Activated naive CD4-positive, alpha-beta T cell treated with anti-CD3 and anti-CD28 coated beads, Interleukin-2, amount 50 U/mL, for 16 hours (primary cell): Measurements from ENCODE around the gene TET1.
"Not testable (repeated sequence)": the region's sequence is repeated elsewhere in the genome, so short reads cannot be mapped to it uniquely, and the experiment has no call there.

Source experiments
- DNase-seq: peaks from one replicate; pipeline ENCODE4 v3.0.0-alpha.2; 2020

Gene TET1

DNA sequence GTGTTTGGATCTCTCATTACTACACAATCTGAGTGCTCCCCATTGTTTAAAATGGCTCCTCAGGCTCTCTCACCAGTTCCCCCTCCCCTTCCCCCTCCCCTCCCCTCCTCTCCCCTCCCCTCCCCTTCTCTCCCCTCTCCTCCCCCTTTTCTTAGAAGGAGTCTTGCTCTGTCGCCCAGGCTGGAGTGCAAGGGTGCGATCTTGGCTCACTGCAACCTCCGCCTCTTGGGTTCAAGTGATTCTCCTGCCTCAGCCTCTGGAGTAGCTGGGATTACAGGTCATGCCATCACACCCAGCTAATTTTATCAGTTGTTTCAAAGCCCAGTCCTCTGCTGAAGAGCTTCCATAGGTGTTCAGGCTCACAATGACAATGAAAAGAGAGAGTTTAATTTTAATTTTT, 157.3 kb downstream of the TET1 start:
- no peak for DNase-seq

DNA sequence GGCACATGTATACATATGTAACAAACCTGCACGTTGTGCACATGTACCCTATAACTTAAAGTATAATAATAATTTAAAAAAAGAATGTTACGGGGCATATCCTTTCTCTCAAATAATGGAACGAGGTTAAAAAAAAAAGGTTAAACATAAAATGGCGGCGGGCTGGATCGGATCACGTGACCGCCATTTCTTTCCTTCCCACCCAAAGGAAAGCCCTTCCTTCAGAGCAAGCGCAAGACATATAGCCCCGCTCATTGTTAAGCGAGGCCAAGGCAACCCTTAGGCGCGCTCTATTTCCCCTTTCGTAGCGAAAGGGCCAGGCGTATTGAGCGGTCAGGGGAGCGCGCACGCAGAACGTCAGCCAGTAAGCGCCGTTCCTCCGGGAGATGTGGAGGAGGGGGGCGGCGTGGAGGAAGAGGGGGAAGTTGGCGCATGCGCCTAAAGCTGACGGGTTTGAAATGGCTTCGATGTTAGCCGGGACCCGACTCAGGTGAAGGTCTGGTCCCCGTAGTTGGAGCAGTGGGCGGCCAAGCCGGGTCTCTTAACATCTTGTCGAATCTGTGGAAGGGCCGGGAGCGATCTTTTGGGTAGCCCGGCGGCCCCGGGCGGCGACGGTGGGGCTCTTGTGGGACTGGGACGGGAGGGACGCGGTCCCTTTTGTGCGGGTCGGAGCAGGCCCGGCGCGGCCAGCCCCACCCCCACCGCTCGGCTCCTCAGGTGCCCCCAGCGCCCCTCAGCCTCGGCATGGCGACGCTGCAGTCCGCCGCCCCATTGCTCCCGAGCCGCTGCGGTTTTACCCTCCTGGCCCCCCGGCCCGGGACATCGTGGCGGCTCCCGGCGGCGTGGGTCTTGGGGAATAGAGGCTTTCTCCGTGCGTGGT, 160.9 kb downstream of the TET1 start, which contains the start of gene CCAR1:
CCAR1 (plus strand) TSS at position 447 of the 880 bp plus-strand sequence. CDS start 1,266 bp downstream, outside the sequence.
- DNase-seq = peak; percentile 98

GRCh38 chr10:68721673-68722335, 161.7 kb downstream of the TET1 start:
- no peak for DNase-seq

DNA sequence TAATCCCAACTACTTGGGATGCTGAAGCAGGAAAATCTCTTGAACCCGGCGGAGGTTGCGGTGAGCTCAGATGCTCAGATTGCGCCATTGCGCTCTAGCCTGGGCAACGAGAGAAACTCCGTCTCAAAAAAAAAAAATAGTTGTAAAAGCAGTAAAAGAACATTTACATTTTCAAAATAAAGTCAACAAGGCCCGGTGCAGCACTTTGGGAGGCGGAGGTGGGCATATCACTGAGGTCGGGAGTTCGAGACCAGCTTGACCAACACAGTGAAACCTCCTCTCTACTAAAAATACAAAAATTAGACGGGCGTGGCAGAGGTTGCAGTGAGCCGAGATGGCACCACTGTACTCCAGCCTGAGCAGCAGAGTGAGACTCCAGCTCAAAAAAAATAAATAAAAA, 164.9 kb downstream of the TET1 start:
- no peak for DNase-seq

DNA sequence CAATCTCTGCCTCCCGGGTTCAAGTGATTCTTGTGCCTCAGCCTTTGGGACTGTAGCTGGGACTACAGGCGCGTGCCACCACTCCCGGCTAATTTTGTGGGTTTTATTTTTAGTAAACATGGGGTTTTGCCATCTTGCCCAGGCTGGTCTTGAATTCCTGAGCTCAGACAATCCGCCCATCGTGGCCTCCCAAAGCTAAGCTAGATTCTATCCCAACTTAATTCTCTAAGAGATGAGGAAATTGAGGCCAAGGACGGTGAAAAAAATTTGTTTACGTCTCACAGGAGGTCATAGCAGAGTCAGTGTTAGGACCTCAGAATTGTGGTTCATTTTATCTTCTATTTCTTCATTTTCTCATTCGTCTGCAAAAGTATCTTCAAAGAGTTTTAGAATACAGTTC, 167.0 kb downstream of the TET1 start:
- no peak for DNase-seq

- DNase-seq = no peak
These were observed 172.5 kb downstream of the TET1 start for GRCh38 chr10:68732651-68733050.

GRCh38 chr10:68734349-68734748, 174.2 kb downstream of the TET1 start:
- DNase-seq = no peak

DNA sequence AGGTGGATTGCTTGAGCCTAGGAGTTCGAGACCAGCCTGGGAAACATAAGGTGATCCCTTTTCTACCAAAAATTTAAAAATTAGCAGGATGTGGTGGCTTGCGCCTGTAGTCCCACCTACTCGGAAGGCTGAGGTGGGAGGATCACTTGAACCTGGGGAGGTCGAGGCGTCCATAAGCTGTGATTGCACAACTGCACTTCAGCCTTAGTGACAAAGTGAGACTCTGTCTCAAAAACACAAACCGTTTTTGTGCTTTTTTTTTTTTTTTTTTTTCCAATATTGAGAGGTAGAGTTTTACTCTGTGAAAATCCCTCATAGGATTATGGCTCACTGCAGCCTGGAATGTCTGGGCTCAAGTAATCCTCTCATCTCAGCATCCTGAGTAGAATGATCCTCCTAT, 175.0 kb downstream of the TET1 start:
- no peak for DNase-seq

GRCh38 chr10:68735739-68736138, 175.6 kb downstream of the TET1 start:
- DNase-seq = not testable (repeated sequence)

DNA sequence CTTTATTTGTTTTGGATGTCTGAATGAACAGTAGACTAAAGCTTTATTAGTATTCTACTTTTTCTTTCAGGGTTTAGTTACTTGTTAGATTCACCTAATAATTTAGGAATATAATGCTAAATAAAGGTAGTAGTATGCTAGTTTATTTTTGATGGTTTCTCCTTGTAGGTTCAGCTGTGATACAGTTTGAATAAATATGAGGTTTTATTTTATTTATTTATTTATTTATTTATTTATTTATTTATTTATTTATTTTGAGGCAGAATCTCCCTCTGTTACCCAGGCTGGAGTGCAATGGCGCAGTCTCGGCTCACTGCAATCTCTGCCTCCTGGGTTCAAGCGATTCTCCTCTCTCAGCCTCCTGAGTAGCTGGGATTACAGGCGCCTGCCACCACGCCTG, 180.5 kb downstream of the TET1 start:
- DNase-seq = not testable (repeated sequence)

- DNase-seq = no peak
These were observed 182.3 kb downstream of the TET1 start for GRCh38 chr10:68742397-68742796.
